H1 (cell line): Measurements from ENCODE around the gene TBX6. TPM values are rescaled to one million over a fixed set of nuclear protein-coding genes. Genes with fewer than 3 reads are reported as not detected.

ENCODE experiments used
- ASH2L ChIP-seq: fragments of 200-600, 300-600 bp; sonication (generic); IDR thresholded peaks from one replicate; pipeline ENCODE4 v1.7.1; 2017; ENCODE audit warnings: low read length
- BACH1 ChIP-seq: IDR thresholded peaks from 2 replicates; pipeline ENCODE4 v1.6.1; 2012; ENCODE audit warnings: low read length, improper control_type of control experiment
- CHD2 ChIP-seq: IDR thresholded peaks from 2 replicates; pipeline ENCODE4 v1.6.1; 2012; ENCODE audit warnings: low read length, improper control_type of control experiment
- CTBP2 ChIP-seq: IDR thresholded peaks from 2 replicates; pipeline ENCODE4 v1.7.0; 2011; ENCODE audit warnings: borderline replicate concordance, mild to moderate bottlenecking, moderate library complexity, mixed read lengths, low read length; ENCODE audit not compliant: insufficient read depth, insufficient read length
- EGR1 ChIP-seq: IDR thresholded peaks from 2 replicates; pipeline ENCODE4 v1.6.1; 2011; ENCODE audit warnings: low read depth, low read length, borderline replicate concordance
- EP300 ChIP-seq, 2 experiments: IDR thresholded peaks; 1 replicate in 1 of 2; 2 replicates in 1 of 2; pipeline ENCODE4 v1.6.1; 2011 to 2012; ENCODE audit warnings: low read depth in 2 of 2, low read length in 2 of 2, mild to moderate bottlenecking in 2 of 2, borderline replicate concordance in 1 of 2, inconsistent platforms in 1 of 2, moderate library complexity in 1 of 2
- GTF2F1 ChIP-seq: IDR thresholded peaks from 2 replicates; pipeline ENCODE4 v1.6.1; 2012; ENCODE audit warnings: low read depth, low read length, improper control_type of control experiment, borderline replicate concordance
- HDAC2 ChIP-seq, 2 experiments: fragments of 300-600 bp in 1 of 2; sonication (generic) in 1 of 2; IDR thresholded peaks; 2 replicates each; pipeline ENCODE4 v1.6.1; 2011 to 2012; ENCODE audit warnings: low read depth in 2 of 2, low read length in 2 of 2, mild to moderate bottlenecking in 2 of 2, moderate library complexity in 2 of 2, borderline replicate concordance in 1 of 2, inconsistent platforms in 1 of 2
- HDAC6 ChIP-seq: IDR thresholded peaks from one replicate; pipeline ENCODE4 v1.7.1; 2012; ENCODE audit warnings: low read depth, mild to moderate bottlenecking, inconsistent platforms, low read length, moderate library complexity
- NRF1 ChIP-seq: IDR thresholded peaks from 2 replicates; pipeline ENCODE4 v1.6.1; 2011; ENCODE audit warnings: mild to moderate bottlenecking, low read depth, low read length, improper control_type of control experiment
- POU5F1 ChIP-seq: IDR thresholded peaks from 2 replicates; pipeline ENCODE4 v1.6.1; 2011; ENCODE audit warnings: low read depth, mild to moderate bottlenecking, low read length, moderate library complexity
- RFX5 ChIP-seq: IDR thresholded peaks from 2 replicates; pipeline ENCODE4 v1.6.1; 2011; ENCODE audit warnings: low read depth, low read length, improper control_type of control experiment, borderline replicate concordance
- RNF2 ChIP-seq: fragments of 200-900, 300-1000 bp; sonication (generic); IDR thresholded peaks from 2 replicates; pipeline ENCODE4 v1.7.1; 2016; ENCODE audit warnings: borderline replicate concordance, low read depth, mild to moderate bottlenecking, antibody characterized with exemption, low read length; ENCODE audit not compliant: poor library complexity, severe bottlenecking; ENCODE audit errors: missing control alignments
- SIRT6 ChIP-seq: IDR thresholded peaks from one replicate; pipeline ENCODE4 v1.7.1; 2012; ENCODE audit warnings: low read length, inconsistent platforms
- SP4 ChIP-seq: IDR thresholded peaks from 2 replicates; pipeline ENCODE4 v1.6.1; 2012; ENCODE audit warnings: low read length, inconsistent platforms
- SRF ChIP-seq: IDR thresholded peaks from 2 replicates; pipeline ENCODE4 v1.6.1; 2011; ENCODE audit warnings: mild to moderate bottlenecking, low read depth, low read length, moderate library complexity
- TAF7 ChIP-seq: optimal IDR thresholded peaks from 2 replicates; pipeline ENCODE3; 2011; ENCODE audit warnings: low read depth, mild to moderate bottlenecking, inconsistent platforms, low read length, moderate library complexity, borderline replicate concordance
- TEAD4 ChIP-seq: IDR thresholded peaks from 2 replicates; pipeline ENCODE4 v1.6.1; 2012; ENCODE audit warnings: low read depth, low read length, inconsistent platforms, mixed read lengths
- YY1 ChIP-seq: IDR thresholded peaks from 2 replicates; pipeline ENCODE4 v1.6.1; 2011; ENCODE audit warnings: low read depth, mild to moderate bottlenecking, low read length
- polyA plus RNA-seq, 7 experiments: library from polyadenylated mRNA; depleted of rRNA in 3 of 7; stranded (reverse) in 5 of 7; unstranded in 2 of 7; fragments of >200 nt in 5 of 7; fragments of 200-250 nt in 2 of 7; gene quantifications; 1 replicate in 5 of 7; 2 replicates in 1 of 7; 4 replicates in 1 of 7; pipeline versions ENCODE4 v1.2.1 to v1.2.3, GENCODE V29; 2011 to 2013; ENCODE audit warnings: missing spikeins in 2 of 7, mixed read lengths in 2 of 7
- total RNA-seq: library from RNA; stranded (reverse); fragmentation: NEBNext Ultra II Directional; extraction: Animal tissue kit (Norgen Biotek cat#: 25700); gene quantifications from 2 replicates; pipeline ENCODE4 v1.2.1, GENCODE V29; 2021
- TF ChIP-seq, protein P1 (sequence below): IDR thresholded peaks from 2 replicates; pipeline ENCODE4 v1.6.1; 2012; ENCODE audit warnings: low read length, inconsistent platforms
- TF ChIP-seq, protein P2 (sequence below): IDR thresholded peaks from 2 replicates; pipeline ENCODE4 v1.6.1; 2012; ENCODE audit warnings: inconsistent platforms

The TBX6 gene
- total and polyA plus RNA-seq, 2 of the 8 experiments (the other 6 are each of a cell fraction or from before 2014, with no cell fraction given): 2.2 to 2.8 TPM

DNA sequence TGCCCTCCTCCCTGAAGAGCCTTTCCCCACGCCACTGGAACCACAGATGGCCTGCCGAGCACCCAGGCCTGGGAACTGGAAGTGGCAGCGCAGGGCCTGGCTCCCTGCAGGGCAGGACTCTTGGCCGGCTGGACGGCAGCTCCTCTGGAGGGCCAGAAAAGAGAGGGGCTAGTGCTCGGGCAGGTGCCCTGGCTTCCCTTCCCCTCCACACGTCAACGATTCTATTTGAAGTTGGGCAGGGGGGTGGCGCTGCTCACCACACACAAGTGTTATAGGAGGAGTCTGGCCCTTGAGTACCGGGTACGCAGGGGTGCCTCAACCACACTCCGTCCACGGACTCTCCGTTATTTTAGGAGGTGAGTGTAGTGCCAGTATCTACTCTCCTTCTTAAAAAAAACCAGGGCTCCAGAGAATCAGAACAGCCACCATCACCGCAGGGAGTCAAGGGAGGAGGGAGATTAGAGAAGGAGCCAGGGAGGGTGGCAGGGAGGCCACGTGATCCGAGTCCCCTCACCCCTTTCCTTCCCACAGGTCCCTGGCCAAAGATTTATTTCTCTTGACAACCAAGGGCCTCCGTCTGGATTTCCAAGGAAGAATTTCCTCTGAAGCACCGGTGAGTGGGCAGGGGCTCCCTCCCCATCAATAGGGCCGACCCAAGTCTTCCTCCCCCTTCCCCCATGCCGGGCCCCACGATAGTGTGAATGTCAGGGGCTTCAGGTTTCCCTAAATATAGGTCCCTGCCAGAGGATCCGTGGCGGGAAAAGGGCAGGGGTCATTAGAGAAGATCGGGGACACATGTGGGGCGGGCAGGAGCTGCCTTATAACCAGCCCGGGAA is 27.6 kb downstream of the TBX6 start (continued):
- no peak for TF ChIP-seq EGR1
- TF ChIP-seq TAF7: no peak
- no peak for TF ChIP-seq RNF2
- no peak for TF ChIP-seq SP4
- TF ChIP-seq, protein P1, sequence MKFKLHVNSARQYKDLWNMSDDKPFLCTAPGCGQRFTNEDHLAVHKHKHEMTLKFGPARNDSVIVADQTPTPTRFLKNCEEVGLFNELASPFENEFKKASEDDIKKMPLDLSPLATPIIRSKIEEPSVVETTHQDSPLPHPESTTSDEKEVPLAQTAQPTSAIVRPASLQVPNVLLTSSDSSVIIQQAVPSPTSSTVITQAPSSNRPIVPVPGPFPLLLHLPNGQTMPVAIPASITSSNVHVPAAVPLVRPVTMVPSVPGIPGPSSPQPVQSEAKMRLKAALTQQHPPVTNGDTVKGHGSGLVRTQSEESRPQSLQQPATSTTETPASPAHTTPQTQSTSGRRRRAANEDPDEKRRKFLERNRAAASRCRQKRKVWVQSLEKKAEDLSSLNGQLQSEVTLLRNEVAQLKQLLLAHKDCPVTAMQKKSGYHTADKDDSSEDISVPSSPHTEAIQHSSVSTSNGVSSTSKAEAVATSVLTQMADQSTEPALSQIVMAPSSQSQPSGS: no peak
- TF ChIP-seq ASH2L: no peak
- TF ChIP-seq HDAC2 (IDR thresholded peaks at IDR 0.05; ENCODE audit: borderline replicate concordance in 1 of 2, low read depth in 2 of 2, low read length in 2 of 2): 0 out of 4 replicates have a peak, but pooled peaks of 1 of the 2 experiments have one; percentile 32
- peak; percentile 50 for TF ChIP-seq CTBP2
- TF ChIP-seq SIRT6: no peak
- no peak for TF ChIP-seq YY1
- TF ChIP-seq NRF1: no peak
- TF ChIP-seq BACH1: no peak
- no peak for TF ChIP-seq SRF
- no peak for TF ChIP-seq TEAD4
- no peak for TF ChIP-seq HDAC6
- TF ChIP-seq, protein P2, sequence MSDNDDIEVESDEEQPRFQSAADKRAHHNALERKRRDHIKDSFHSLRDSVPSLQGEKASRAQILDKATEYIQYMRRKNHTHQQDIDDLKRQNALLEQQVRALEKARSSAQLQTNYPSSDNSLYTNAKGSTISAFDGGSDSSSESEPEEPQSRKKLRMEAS: peak; percentile 55
- TF ChIP-seq EP300 (IDR thresholded peaks at IDR 0.05; ENCODE audit: borderline replicate concordance in 1 of 2, low read depth in 2 of 2, low read length in 2 of 2): no peak
- no peak for TF ChIP-seq POU5F1
- no peak for TF ChIP-seq CHD2
- no peak for TF ChIP-seq RFX5
- TF ChIP-seq GTF2F1: no peak
